Stimulated activated CD8-positive, alpha-beta memory T cell treated with anti-CD3 and anti-CD28 coated beads, Interleukin-4, amount 100 ng/mL, for 48 hours (primary cell): Measurements from ENCODE around the gene TRIM42.
A peak's percentile ranks its signal among the peaks of the same experiment; 100 is the strongest.

Experiments used
- DNase-seq: peaks from one replicate; pipeline ENCODE4 v3.0.0-alpha.2; 2020

The TRIM42 gene

GRCh38 chr3:140711390-140712035, 33.6 kb downstream of the TRIM42 start:
- no peak for DNase-seq

GRCh38 chr3:140712301-140712700, 34.4 kb downstream of the TRIM42 start:
- no peak for DNase-seq

GRCh38 chr3:140715035-140715434, 37.2 kb downstream of the TRIM42 start:
- DNase-seq, result no peak

- DNase-seq, result no peak
Measured at GRCh38 chr3:140717921-140718320, 40.1 kb downstream of the TRIM42 start.

GRCh38 chr3:140719841-140720614, 42.2 kb downstream of the TRIM42 start:
- DNase-seq, result no peak

- no peak for DNase-seq
Measured at GRCh38 chr3:140723576-140723975, 45.7 kb downstream of the TRIM42 start.

- no peak for DNase-seq
Measured at GRCh38 chr3:140724856-140725812, 47.3 kb downstream of the TRIM42 start.

GRCh38 chr3:140726066-140726465, 48.2 kb downstream of the TRIM42 start:
- no peak for DNase-seq

- DNase-seq, result no peak
Measured at GRCh38 chr3:140727886-140728285, 50.0 kb downstream of the TRIM42 start.

GRCh38 chr3:140731440-140732119, 53.7 kb downstream of the TRIM42 start:
- no peak for DNase-seq

- DNase-seq, result no peak
Measured at GRCh38 chr3:140733623-140734022, 55.8 kb downstream of the TRIM42 start.

- DNase-seq, result peak; percentile 28
Measured at GRCh38 chr3:140736863-140737460, 59.1 kb downstream of the TRIM42 start.

- DNase-seq, result no peak
Measured at GRCh38 chr3:140742116-140742515, 64.3 kb downstream of the TRIM42 start.

- no peak for DNase-seq
Measured at GRCh38 chr3:140748171-140748570, 70.3 kb downstream of the TRIM42 start.

- DNase-seq, result no peak
Measured at GRCh38 chr3:140748903-140749302, 71.0 kb downstream of the TRIM42 start.
